Epithelial cell of prostate (primary cell): ENCODE results near the gene EPHB4.

Source experiments
- DNase-seq: peaks from one replicate; pipeline ENCODE4 v3.0.0-alpha.2; 2011; ENCODE audit warnings: low read depth, low spot score
- H3K27ac ChIP-seq: fragments of 450-650 bp; 2 replicates; pipeline ENCODE4 v1.5.1; 2017; ENCODE audit warnings: mild to moderate bottlenecking

The EPHB4 gene

DNA sequence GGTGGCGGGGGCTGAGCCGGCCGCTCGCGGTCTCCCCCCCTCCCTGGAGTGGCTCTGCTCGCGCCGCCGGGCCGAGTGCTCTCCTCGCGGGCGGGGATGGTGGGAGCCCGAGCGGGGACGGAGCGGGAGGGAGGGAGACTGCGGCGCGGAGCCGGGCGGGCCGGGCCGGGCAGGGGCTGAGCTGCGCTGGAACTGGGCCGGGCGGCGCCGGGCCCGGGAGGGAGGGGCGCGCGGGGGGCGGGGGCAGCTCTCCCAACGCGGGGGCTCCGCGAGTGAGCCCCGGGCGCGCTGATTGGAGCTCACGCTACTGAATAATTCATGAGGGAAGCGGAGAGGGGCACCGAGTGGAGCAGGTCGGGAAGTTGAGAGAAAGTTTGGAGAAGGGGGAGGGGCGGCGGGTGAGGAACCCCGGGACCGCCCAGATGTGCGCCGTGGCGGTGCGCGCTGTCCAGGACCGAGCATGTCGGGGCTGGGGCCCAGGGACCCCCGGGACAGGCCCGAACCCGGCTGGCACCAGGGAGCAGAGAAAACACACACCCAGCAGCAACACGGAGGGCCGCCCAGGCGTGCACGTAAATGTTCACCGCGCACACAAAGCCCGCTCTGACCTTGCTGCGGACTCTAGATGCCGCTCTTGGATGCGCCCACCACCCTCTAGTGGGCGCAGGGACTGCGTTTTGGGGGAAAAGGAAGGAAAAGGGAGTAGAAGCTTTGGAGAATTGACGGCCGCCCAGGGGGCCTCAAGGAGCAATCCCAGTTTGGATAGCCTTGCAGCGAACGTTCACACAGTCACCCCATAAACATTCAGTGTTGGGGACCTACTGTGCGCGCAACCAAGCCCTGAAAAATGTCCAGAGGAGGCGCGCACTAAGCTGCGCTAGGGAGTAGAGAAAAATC is at the start of gene EPHB4:
Gene EPHB4, minus strand, starts transcription at position 194 of the 897 bp plus-strand sequence. CDS start 493 bp downstream, outside the sequence.
- peak within 1 kb of the TSS; percentile 84 for H3K27ac ChIP-seq
- DNase-seq: no peak

DNA sequence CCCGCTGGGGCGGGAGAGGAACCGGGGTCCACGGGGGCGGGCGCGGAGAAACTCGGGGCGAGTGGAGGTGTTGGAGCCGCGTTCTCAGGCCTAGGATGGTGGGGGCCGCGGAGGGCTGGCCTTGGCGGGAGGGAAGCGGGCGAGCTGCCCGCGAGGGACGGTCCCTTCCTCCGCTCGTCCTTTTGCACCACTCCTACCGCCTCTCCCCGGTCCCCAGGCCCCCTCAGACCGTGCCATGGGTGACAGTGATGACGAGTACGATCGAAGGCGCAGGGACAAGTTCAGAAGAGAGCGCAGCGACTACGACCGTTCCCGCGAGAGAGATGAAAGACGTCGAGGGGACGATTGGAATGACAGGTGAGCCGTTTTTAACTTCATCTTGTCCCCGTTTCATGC is 48.0 kb upstream of the EPHB4 start:
- DNase-seq: no peak

DNA sequence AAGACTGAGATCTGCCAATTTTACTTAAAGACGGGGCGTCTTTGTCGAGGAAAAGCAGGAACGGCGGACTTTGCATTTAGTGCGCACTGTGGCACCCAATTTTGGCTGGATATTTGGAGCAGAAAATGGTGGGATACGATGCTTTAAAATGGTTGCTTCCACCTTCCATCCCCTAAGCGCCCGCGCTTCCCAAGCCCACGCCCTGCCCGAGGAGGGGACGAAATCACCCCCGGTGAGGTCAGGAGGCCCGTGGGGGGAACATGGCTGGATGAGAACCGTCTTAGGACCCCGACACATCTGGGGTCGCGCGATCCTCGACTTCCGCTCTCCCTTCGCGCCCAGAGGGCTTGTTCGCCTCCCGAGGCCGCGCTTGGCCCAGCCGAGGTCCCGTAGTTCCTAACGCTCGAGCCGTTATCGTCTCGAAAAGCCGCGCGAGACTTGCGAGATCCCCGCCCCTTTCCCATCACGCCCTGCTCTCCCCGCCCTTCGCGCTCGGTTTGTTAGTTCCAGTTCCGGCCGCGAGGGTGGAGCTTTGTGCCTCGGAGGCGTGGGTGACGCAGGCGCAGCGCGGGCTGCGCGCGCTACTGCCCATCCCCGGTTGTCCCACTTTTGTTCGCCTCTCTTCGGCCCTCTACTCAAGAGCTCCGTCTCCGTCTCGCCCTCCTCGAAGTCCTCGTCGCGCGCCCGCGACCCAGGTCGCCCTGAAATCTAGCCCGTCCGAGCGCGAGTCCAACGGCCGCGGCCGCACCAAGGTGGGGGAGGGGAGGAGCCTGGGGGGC is 47.4 kb upstream of the EPHB4 start, which contains the start of gene SRRT:
Gene SRRT, plus strand, starts transcription at position 527 of the 779 bp plus-strand sequence. CDS start 488 bp downstream, outside the sequence.
- DNase-seq: peak; percentile 88
- H3K27ac ChIP-seq: peak within 1 kb of the TSS; percentile 82

More for the DNA sequence above, 48.0 kb upstream of the EPHB4 start:
- peak overlapping the region; percentile 82 for H3K27ac ChIP-seq

DNA sequence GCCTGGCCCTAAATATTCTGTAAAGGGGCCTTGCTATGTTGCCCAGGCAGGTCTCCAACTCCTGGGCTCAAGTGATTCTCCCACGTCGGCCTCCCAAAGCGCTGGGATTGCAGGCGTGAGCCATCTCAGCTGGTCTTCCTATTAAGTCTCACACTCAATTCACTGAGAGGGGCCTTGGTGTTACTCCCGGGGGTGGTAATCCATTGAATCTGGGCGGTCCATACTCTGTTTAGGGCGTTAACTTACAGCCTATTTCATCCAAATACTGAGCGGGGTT is 46.9 kb upstream of the EPHB4 start:
- no peak for DNase-seq

DNA sequence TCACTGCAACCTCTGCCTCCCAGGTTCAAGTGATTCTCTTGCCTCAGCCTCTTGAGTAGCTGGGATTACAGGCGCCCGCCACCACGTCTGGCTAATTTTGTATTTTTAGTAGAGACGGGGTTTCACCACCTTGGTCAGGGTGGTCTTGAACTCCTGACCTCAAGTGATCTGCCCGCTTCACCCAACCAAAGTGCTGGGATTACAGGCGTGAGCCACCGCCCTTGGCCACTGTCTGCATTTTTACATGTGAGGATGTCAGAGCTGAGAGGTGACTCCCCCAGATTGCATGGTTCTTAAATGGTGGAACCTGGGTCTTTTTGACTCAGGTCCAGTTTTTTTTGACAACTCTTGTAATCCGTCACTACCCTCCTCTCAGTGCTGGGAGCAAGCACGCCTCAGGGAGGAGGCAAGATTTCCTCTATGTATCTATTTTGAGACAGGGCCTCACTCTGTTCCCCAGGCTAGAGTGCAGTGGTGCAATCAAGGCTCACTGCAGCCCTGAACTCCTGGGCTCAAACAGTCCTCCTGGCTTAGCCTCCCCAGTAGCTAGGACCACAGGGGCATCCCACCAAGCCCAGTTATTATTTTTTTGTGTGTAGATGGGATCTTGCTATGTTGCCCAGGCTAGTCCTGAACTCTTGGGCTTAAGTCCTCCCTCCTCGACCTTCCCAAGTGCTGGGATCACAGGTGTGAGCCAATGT is 46.4 kb upstream of the EPHB4 start:
- DNase-seq: no peak
- H3K27ac ChIP-seq: peak overlapping the region; percentile 82

More for the DNA sequence above, 46.9 kb upstream of the EPHB4 start:
- peak overlapping the region; percentile 82 for H3K27ac ChIP-seq

DNA sequence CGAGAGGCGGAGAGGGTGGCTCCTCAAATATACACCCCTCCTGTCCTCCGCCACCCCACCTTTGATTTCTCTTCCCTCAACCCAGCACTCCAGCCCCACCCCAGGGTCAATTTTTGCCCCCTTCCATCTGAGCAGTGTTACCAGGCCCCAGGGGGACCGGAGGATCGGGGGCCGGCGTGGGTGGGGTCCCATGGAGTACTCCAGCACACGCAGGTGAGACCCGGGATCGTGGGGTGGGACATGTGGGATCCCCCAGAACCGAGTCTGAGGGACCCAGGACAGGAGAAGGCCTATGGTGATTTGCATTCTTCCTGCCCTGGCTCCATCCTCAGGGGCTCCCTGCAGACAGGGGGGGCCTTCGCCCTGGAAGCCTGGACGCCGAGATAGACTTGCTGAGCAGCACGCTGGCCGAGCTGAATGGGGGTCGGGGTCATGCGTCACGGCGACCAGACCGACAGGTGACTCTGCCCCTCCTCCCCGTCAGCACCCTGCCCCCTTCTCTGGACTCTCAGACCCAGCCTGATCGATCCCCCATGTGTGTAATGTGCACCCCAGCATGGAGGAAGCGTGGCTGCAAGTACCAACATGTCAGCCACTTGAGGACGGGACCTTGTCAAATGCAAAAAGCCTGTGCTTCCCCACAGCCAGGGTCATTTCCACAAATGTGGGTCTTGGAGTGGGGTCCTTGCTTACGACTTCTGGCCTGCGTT is 40.6 kb upstream of the EPHB4 start:
- DNase-seq: no peak
- peak overlapping the region; percentile 99 for H3K27ac ChIP-seq

DNA sequence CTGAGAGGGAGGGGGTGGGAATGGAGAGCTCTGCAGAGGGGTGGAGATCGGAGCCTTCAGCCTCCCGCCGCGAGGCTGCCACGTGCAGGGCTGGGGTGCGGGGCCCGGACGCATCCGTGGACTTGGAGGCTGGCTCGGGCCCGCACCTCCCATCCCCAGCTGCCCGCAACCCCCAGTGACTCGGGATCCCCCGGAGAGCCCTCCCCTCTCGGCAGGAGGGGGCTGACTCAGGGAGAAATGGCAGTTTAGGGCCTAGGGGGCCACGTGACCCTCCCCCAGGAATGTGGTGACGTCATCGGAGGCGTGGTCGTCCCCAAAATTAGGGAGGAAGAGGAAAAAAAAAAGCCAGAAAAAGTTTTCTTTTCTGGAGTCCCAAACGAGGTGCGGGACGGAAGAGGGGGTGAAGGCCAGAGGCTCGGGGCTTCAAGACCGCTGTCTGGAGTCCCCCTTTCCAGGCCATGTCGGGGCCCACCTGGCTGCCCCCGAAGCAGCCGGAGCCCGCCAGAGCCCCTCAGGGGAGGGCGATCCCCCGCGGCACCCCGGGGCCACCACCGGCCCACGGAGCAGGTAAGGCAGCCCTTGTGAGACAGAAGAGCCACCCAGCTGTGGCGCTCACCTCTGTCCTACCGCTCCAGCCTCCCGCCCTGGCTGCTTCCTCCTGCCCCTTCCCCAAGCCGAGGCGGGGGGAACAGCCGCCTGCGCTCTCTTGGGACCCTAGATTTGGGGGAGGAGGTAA is 39.9 kb upstream of the EPHB4 start, which contains the start of gene TRIP6:
Gene TRIP6, plus strand, starts transcription at position 348 of the 736 bp plus-strand sequence. Its CDS starts 111 bp downstream, at position 459.
- DNase-seq: peak; percentile 56
- peak within 1 kb of the TSS; percentile 99 for H3K27ac ChIP-seq

DNA sequence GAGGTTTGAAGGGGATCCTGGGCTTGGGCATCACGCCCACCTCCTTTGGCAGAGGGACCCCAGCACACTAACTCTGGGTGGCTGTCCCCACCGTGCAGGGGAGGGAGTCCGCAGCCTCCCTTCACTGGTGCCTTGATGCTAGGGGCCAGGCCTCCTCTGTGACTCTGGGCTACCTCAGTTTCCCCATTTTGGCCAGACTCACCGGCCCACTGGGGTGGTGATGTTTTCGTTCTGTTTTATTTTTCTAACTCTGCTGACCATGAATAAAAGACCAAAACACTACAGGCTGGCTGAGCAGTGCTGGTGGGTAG is 39.4 kb upstream of the EPHB4 start:
- DNase-seq: no peak
- H3K27ac ChIP-seq: peak overlapping the region; percentile 99

DNA sequence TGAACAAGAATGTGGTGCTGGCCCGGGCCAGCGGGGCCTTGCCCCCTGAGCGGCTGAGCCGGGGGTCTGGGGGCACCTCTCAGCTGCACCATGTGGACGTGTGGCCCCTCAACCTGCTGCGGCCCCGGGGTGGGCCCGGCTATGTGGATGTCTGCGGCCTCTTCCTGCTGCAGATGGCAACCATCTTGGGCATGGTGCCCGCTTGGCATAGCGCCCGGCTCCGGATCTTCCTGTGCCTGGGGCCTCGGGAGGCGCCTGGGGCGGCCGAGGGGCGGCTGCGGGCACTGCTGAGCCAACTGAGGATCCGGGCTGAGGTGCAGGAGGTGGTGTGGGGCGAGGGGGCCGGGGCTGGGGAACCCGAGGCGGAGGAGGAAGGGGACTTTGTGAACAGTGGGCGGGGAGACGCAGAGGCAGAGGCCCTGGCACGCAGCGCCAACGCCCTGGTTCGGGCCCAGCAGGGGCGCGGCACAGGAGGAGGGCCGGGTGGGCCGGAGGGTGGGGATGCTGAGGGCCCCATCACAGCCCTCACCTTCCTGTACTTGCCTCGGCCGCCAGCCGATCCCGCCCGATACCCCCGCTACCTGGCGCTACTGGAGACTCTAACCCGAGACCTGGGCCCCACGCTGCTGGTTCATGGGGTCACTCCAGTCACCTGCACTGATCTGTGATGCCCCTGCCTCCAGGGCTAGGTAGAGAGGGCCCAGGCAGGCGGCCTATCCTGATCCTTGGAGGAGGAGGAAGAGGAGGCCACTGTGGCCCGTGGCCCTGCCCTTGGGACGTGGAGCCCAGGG is 38.8 kb upstream of the EPHB4 start:
- no peak for DNase-seq
- peak overlapping the region; percentile 99 for H3K27ac ChIP-seq

DNA sequence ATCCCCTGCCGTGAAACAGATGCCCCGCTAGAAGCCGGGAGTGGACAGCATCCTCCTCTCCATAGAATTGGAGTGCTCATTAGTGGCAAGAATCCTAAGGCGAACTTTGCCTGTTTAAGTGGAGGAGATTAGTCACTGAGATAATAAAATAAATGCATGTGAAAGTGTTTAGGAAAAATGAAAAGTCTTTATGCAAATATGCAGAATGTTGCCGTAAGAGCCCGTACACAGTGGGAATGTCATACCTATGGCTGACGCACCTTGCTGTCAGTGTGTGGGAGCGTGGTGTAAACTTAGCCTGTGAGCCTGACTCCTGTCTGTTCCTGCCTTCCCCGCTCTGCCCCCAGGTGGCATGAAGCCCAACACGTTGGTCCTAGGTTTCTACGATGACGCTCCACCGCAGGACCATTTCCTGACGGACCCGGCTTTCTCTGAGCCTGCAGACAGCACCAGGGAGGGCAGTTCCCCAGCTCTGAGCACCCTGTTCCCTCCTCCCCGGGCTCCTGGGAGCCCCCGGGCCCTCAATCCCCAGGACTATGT is 38.1 kb upstream of the EPHB4 start:
- H3K27ac ChIP-seq: peak overlapping the region; percentile 99
- DNase-seq: peak; percentile 95

DNA sequence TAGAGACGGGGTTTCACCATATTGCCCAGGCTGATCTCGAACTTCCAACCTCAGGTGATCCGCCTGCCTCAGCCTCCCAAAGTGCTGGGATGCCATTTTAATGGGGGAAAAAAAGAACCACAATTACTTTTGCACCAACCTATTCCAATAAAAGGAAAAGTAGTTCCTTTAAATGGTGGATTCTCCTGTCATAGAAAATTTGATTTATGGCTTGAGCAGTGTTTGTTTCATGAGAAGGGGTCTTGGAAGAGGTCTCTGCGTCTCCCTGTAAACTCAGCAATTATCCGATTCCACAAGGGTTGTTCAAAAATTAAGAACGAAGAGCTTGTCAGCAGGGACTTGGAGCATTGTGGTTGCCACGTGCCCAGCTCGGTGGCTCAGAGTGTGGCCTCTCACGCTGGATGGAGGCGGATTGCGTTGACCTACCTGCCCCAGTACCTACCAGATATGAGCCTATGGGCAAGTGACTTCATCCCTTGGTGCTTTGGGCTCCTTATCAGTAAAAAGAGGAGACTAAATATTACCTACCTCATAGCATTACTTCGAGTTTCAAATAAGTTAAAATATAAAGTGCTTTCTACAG is 37.0 kb upstream of the EPHB4 start:
- DNase-seq: no peak
- no peak overlapping the region for H3K27ac ChIP-seq

DNA sequence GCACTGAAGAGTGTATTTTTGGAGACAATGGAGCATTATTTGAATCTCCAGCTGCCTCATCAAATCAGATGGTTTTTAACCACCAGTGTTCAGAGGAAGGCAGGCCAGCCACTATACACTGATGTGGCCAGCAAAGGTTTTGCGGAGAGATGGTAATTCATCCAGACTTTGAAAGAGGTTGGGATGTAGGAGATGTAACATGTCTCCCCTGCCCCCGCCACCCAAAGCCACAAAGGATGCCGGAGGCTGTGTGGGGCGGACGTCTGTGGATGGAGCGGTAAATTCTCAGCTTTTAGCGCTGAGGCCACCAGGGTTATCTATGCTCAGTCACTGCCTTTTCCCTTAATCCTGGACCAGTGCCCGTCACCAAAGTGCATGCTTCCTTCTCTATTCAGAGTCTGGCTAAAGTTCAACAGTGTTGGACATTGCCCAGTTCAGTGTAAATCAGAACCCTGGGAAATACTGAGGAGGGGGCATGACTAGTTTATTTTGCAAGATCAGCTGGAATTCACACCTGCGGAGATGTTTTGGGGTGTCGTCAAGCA is 36.2 kb upstream of the EPHB4 start:
- DNase-seq: no peak
- no peak overlapping the region for H3K27ac ChIP-seq

DNA sequence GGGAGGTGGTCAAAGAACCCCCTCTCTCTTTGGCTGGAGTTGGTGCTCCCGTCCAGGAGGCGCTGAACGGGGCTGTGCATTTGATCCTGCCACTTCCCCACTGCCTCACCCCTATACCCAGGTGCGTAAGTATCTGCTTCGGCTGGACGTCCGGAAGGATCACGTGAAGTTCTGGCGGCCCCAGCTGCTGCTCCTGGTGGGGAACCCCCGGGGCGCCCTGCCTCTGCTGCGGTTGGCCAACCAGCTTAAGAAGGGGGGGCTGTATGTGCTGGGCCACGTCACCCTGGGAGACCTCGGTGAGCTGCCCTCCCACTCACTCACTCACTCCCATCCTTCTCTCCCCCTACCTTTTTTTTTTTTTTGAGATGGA is 34.3 kb upstream of the EPHB4 start:
- H3K27ac ChIP-seq: no peak overlapping the region

DNA sequence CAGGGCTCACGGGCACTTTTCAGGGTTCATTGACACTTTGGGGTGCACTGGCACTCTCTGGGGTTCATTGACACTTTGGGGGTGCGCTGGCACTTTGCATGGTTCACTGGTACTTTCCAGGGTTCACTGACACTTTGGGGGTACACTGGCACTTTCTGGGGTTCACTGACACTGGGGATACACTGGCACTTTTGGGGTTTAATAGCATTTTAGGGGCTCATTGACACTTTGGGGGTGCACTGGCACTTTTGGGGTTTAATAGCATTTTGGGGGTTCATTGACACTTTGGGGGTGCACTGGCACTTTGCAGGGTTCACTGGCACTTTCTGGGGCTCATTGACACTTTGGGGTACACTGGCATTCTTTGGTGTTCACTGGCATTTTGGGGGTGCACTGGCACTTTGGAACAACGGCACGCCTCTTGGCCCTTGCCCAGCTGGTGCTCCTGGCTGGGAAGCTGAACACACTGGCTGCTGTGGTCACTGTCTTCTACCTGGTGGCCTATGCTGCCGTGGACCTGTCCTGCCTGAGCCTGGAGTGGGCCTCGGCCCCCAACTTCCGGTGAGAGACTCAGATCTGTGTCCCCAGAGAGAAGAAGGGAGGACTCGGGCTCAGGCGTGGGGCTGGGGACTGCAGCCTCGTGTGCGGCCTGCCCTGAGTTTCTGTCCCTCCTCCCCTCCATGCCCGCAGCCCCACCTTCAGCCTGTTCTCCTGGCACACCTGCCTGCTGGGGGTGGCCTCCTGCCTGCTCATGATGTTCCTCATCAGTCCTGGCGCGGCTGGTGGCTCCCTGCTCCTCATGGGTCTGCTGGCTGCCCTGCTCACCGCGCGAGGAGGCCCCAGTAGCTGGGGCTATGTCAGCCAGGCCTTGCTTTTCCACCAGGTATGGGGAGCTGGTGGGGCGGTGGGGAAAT is 33.6 kb upstream of the EPHB4 start:
- no peak for DNase-seq
- no peak overlapping the region for H3K27ac ChIP-seq

More for the DNA sequence above, 34.3 kb upstream of the EPHB4 start:
- no peak for DNase-seq

DNA sequence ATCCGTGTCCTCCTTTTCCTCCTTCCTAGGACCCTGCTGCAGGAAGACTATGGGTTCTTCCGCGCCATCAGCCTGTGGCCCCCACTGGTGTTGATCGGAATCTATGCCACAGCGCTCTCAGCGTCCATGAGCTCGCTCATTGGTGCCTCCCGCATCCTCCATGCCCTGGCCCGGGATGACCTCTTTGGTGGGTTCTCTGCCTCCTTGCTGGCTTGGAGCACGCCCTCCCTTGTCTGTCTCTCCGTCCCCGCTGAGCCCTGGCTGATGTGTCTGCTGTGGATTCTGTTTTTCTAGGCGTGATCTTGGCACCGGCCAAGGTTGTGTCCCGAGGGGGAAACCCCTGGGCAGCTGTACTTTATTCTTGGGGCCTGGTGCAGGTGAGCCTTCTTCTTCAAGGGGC is 32.5 kb upstream of the EPHB4 start:
- no peak overlapping the region for H3K27ac ChIP-seq
- no peak for DNase-seq

DNA sequence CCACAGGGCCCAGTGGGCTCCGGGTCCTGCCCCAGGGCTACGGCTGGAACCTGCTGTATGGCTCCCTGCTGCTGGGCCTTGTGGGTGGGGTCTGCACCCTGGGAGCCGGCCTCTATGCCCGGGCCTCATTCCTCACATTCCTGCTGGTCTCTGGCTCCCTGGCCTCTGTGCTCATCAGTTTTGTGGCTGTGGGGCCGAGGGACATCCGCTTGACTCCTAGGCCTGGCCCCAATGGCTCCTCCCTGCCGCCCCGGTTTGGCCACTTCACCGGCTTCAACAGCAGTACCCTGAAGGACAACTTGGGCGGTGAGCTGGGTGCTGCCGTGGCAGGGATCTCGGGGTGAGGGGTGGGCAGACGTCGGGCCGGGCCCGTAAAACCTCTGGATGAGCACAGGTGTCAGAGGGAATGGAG is 29.6 kb upstream of the EPHB4 start:
- H3K27ac ChIP-seq: no peak overlapping the region
- DNase-seq: no peak

DNA sequence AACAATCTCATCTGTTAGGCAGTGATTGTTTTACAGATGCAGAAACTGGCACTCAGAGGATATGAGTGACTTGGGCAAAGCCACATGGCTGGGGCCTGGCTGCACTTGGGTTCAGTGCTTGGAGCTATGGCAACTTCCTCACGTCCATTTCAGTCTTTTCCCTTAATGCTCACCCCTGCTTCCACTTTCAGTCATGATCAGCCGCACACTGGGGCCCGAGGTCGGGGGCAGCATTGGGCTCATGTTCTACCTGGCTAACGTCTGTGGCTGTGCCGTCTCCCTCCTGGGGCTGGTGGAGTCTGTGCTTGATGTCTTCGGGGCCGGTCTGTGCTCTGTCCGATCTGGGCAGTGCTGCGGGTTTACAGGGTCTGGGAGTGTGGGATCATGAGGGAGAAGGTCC is 28.2 kb upstream of the EPHB4 start:
- no peak overlapping the region for H3K27ac ChIP-seq
- DNase-seq: no peak
